Stimulated activated CD8-positive, alpha-beta memory T cell treated with anti-CD3 and anti-CD28 coated beads, Interleukin-7, amount 100 ng/mL, for 48 hours (primary cell): ENCODE results near the gene OCEL1.
A peak's percentile ranks its signal among the peaks of the same experiment; 100 is the strongest.

ENCODE experiments used
- DNase-seq, 2 donors: peaks; one replicate each; pipeline ENCODE4 v3.0.0-alpha.2; 2020; ENCODE audit warnings: low read depth in 1 of 2; ENCODE audit errors: extremely low read depth in 1 of 2

OCEL1 gene

GRCh38 chr19:17209126-17210036 lies 16.6 kb upstream of the OCEL1 start:
- peak; percentile 37 to 60 for DNase-seq

GRCh38 chr19:17210296-17210695 lies 15.7 kb upstream of the OCEL1 start:
- no peak for DNase-seq

- no peak for DNase-seq
Measured at GRCh38 chr19:17211547-17212446, 14.2 kb upstream of the OCEL1 start.

- no peak for DNase-seq
Measured at GRCh38 chr19:17213334-17213733, 12.7 kb upstream of the OCEL1 start.

- DNase-seq: no peak
Measured at GRCh38 chr19:17214508-17215126, 11.4 kb upstream of the OCEL1 start.

GRCh38 chr19:17215127-17215971 lies 10.7 kb upstream of the OCEL1 start, which contains the start of gene USE1:
USE1 (plus strand) TSS chr19:17215357; CDS start chr19:17215406, 49 bp downstream.
- peak; percentile 63 to 77 for DNase-seq

- DNase-seq: no peak
Measured at GRCh38 chr19:17216058-17216670, 9.9 kb upstream of the OCEL1 start.

- DNase-seq: no peak
Measured at GRCh38 chr19:17219286-17219685, 6.7 kb upstream of the OCEL1 start.

GRCh38 chr19:17220207-17220758 lies 5.7 kb upstream of the OCEL1 start:
- no peak for DNase-seq

GRCh38 chr19:17225053-17225452 lies 973 bp upstream of the OCEL1 start:
- no peak for DNase-seq

- no peak for DNase-seq
Measured at GRCh38 chr19:17227798-17228367, 1.9 kb downstream of the OCEL1 start.

GRCh38 chr19:17229890-17230289 lies 3.9 kb downstream of the OCEL1 start:
- no peak for DNase-seq

- no peak for DNase-seq
Measured at GRCh38 chr19:17232258-17232657, 6.2 kb downstream of the OCEL1 start.

- peak; percentile 37 to 46 for DNase-seq
Measured at GRCh38 chr19:17234911-17235299, 8.9 kb downstream of the OCEL1 start.

- DNase-seq: peak; percentile 44 to 49
Measured at GRCh38 chr19:17235300-17235970, 9.4 kb downstream of the OCEL1 start.

- no peak for DNase-seq
Measured at GRCh38 chr19:17235971-17236777, 10.1 kb downstream of the OCEL1 start.

- no peak for DNase-seq
Measured at GRCh38 chr19:17236811-17237543, 11.0 kb downstream of the OCEL1 start.
